Measurements from ENCODE around the gene AQP7. TPM values are rescaled to one million over a fixed set of nuclear protein-coding genes. Genes with fewer than 3 reads are reported as not detected.
"Not testable (repeated sequence)": the region's sequence is repeated elsewhere in the genome, so short reads cannot be mapped to it uniquely, and the experiment has no call there.

Gene AQP7
- total and polyA plus RNA-seq, 9 of the 15 experiments (the other 6 are each of a cell fraction or from before 2014, with no cell fraction given): 0.04 to 0.53 (median 0.07) TPM; not detected in 4

- H3K4me3 ChIP-seq; H3K79me2 ChIP-seq (ENCODE audit: control insufficient read depth, insufficient read depth, low read length); H3K4me1 ChIP-seq (replicated peaks in 1 of 2; ENCODE audit: control insufficient read depth in 2 of 2, insufficient read depth in 2 of 2, low read length in 2 of 2); H3K27ac ChIP-seq (ENCODE audit: extremely low read depth, low read depth, low read length); H2AFZ ChIP-seq (ENCODE audit: low read depth, low read length); H3K9ac ChIP-seq (ENCODE audit: insufficient read depth in 1 of 2, low read depth in 2 of 2, low read length in 2 of 2); in situ Hi-C loops (cut with MboI); BruUV-seq (replicated peaks); H3K9me3 ChIP-seq (replicated peaks; ENCODE audit: control insufficient read depth, insufficient read depth, low read depth, low read length); FAIRE-seq; POLR2A ChIA-PET; H4K20me1 ChIP-seq (replicated peaks; ENCODE audit: control insufficient read depth, insufficient read depth, low read length); H3K9me1 ChIP-seq (ENCODE audit: control insufficient read depth, insufficient read depth, low read length); H3K36me3 ChIP-seq (ENCODE audit: control insufficient read depth, insufficient read depth, low read length); DNase-seq (ENCODE audit: extremely low read depth in 1 of 4, low spot score in 3 of 4); intact Hi-C loops (cut with micrococcal nuclease); ATAC-seq; CTCF ChIA-PET (ENCODE audit: low intra/inter-chr PET ratio); H3K4me2 ChIP-seq (ENCODE audit: insufficient read depth, low read length); H3K27me3 ChIP-seq (ENCODE audit: control insufficient read depth in 2 of 2, insufficient read depth in 2 of 2, low read length in 2 of 2): not testable (repeated sequence)
- 67% methylated on average over 10 of the region's 11 CpGs for WGBS (ENCODE audit: insufficient coverage, low coverage, missing lambda C conversion rate)
Observed at GRCh38 chr9:33383396-33383795, 19.0 kb downstream of the AQP7 start.

GRCh38 chr9:33382397-33382796 lies 20.0 kb downstream of the AQP7 start:
- H3K79me2 ChIP-seq (ENCODE audit: control insufficient read depth, insufficient read depth, low read length); H3K4me1 ChIP-seq (replicated peaks in 1 of 2; ENCODE audit: control insufficient read depth in 2 of 2, insufficient read depth in 2 of 2, low read length in 2 of 2); DNase-seq (ENCODE audit: extremely low read depth in 1 of 4, low spot score in 3 of 4); H4K20me1 ChIP-seq (replicated peaks; ENCODE audit: control insufficient read depth, insufficient read depth, low read length); CTCF ChIA-PET (ENCODE audit: low intra/inter-chr PET ratio); FAIRE-seq; H3K4me2 ChIP-seq (ENCODE audit: insufficient read depth, low read length); H2AFZ ChIP-seq (ENCODE audit: low read depth, low read length); H3K9me1 ChIP-seq (ENCODE audit: control insufficient read depth, insufficient read depth, low read length); BruUV-seq (replicated peaks); H3K27ac ChIP-seq (ENCODE audit: extremely low read depth, low read depth, low read length); intact Hi-C loops (cut with micrococcal nuclease); H3K36me3 ChIP-seq (ENCODE audit: control insufficient read depth, insufficient read depth, low read length); H3K9me3 ChIP-seq (replicated peaks; ENCODE audit: control insufficient read depth, insufficient read depth, low read depth, low read length); POLR2A ChIA-PET; ATAC-seq; in situ Hi-C loops (cut with MboI); H3K4me3 ChIP-seq; H3K9ac ChIP-seq (ENCODE audit: insufficient read depth in 1 of 2, low read depth in 2 of 2, low read length in 2 of 2); H3K27me3 ChIP-seq (ENCODE audit: control insufficient read depth in 2 of 2, insufficient read depth in 2 of 2, low read length in 2 of 2); TF ChIP-seq ATF3 (CRISPR knock-in tag; conservative IDR thresholded peaks at IDR 0.05): not testable (repeated sequence)
- peak; percentile 23; the same call in 1 of the 2 replicates for TF ChIP-seq ATF3 (IDR thresholded peaks at IDR 0.05)
- 64% methylated on average over 3 of the region's 10 CpGs for WGBS (ENCODE audit: insufficient coverage, low coverage, missing lambda C conversion rate)
